ENCODE results near the gene DNM3.
A peak's percentile ranks its signal among the peaks of the same experiment; 100 is the strongest.

DNM3 gene

GRCh38 chr1:172145231-172145651 is 303.9 kb downstream of the DNM3 start:
- peak; percentile 97 for DNase-seq

- DNase-seq, result no peak
Observed at GRCh38 chr1:172145656-172146055, 304.4 kb downstream of the DNM3 start.

GRCh38 chr1:172146141-172146850 is 305.0 kb downstream of the DNM3 start:
- peak; percentile 66 for DNase-seq

- no peak for DNase-seq
Observed at GRCh38 chr1:172147541-172147940, 306.2 kb downstream of the DNM3 start.

- peak; percentile 57 for DNase-seq
Observed at GRCh38 chr1:172148213-172148612, 306.9 kb downstream of the DNM3 start.

GRCh38 chr1:172148707-172149106 is 307.4 kb downstream of the DNM3 start:
- DNase-seq, result no peak

GRCh38 chr1:172149346-172149745 is 308.0 kb downstream of the DNM3 start:
- peak; percentile 59 for DNase-seq

GRCh38 chr1:172154551-172154950 is 313.3 kb downstream of the DNM3 start:
- DNase-seq, result peak; percentile 94

GRCh38 chr1:172155766-172156165 is 314.5 kb downstream of the DNM3 start:
- no peak for DNase-seq

- DNase-seq, result no peak
Observed at GRCh38 chr1:172162236-172162635, 320.9 kb downstream of the DNM3 start.

GRCh38 chr1:172163498-172164215 is 322.4 kb downstream of the DNM3 start:
- DNase-seq, result peak; percentile 63

GRCh38 chr1:172165403-172165802 is 324.1 kb downstream of the DNM3 start:
- DNase-seq, result no peak

- DNase-seq, result peak; percentile 93
Observed at GRCh38 chr1:172167796-172168596, 326.7 kb downstream of the DNM3 start.

- no peak for DNase-seq
Observed at GRCh38 chr1:172168597-172168872, 327.2 kb downstream of the DNM3 start.

GRCh38 chr1:172169836-172170235 is 328.5 kb downstream of the DNM3 start:
- no peak for DNase-seq

- DNase-seq, result peak; percentile 69
Observed at GRCh38 chr1:172172352-172172831, 331.1 kb downstream of the DNM3 start.

- no peak for DNase-seq
Observed at GRCh38 chr1:172176206-172176605, 334.9 kb downstream of the DNM3 start.

- DNase-seq, result no peak
Observed at GRCh38 chr1:172177849-172178248, 336.6 kb downstream of the DNM3 start.

- no peak for DNase-seq
Observed at GRCh38 chr1:172178886-172179285, 337.6 kb downstream of the DNM3 start.

- no peak for DNase-seq
Observed at GRCh38 chr1:172179918-172180317, 338.6 kb downstream of the DNM3 start.

GRCh38 chr1:172180501-172181285 is 339.4 kb downstream of the DNM3 start:
- peak; percentile 61 for DNase-seq

- DNase-seq, result peak; percentile 27
Observed at GRCh38 chr1:172184506-172185191, 343.4 kb downstream of the DNM3 start.
